WI38 (cell line): ENCODE measurements around the gene PLEKHG3.

Experiments used
- H3K4me3 ChIP-seq: 2 replicates; pipeline ENCODE4 v1.5.1; 2011; ENCODE audit warnings: low read depth, mild to moderate bottlenecking, control low read depth, low read length
- TF ChIP-seq, protein P1 (sequence below): IDR thresholded peaks from 2 replicates; pipeline ENCODE4 v1.5.1; 2012; ENCODE audit warnings: low read depth, mild to moderate bottlenecking, control low read depth, low read length

Gene PLEKHG3

GRCh38 chr14:64770751-64771150 is 66.5 kb downstream of the PLEKHG3 start:
- H3K4me3 ChIP-seq = no peak overlapping the region
- TF ChIP-seq, protein P1, sequence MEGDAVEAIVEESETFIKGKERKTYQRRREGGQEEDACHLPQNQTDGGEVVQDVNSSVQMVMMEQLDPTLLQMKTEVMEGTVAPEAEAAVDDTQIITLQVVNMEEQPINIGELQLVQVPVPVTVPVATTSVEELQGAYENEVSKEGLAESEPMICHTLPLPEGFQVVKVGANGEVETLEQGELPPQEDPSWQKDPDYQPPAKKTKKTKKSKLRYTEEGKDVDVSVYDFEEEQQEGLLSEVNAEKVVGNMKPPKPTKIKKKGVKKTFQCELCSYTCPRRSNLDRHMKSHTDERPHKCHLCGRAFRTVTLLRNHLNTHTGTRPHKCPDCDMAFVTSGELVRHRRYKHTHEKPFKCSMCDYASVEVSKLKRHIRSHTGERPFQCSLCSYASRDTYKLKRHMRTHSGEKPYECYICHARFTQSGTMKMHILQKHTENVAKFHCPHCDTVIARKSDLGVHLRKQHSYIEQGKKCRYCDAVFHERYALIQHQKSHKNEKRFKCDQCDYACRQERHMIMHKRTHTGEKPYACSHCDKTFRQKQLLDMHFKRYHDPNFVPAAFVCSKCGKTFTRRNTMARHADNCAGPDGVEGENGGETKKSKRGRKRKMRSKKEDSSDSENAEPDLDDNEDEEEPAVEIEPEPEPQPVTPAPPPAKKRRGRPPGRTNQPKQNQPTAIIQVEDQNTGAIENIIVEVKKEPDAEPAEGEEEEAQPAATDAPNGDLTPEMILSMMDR = no peak

GRCh38 chr14:64771161-64771560 is 66.9 kb downstream of the PLEKHG3 start:
- TF ChIP-seq, protein P1 = no peak
- H3K4me3 ChIP-seq = no peak overlapping the region

DNA sequence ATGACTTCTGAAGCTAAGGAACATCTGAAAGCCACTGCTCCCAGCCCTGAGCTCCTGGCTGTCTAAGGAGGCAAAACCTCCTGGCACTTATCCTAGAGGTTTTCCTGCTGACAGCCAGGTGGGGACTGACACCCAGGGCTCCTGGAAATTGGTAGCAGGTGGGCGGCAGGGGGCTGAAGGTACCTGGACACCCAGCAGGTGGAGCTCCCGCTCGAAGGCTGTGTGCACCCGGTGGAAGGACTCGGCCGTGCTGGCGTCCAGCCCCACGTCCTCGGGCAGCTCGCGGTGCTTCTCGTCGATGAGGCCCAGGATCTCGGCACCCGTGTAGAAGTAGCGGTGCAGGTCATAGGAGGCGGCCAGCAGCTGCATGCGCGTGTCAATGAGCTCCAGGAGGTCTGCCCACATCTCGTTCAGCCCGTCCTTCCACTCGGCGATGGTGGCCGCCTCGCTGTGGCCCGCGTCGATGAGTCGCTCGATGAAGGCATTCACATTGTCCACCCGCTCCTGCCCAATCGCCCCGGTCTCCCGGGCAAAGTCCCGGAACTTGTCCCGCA is 68.2 kb downstream of the PLEKHG3 start:
- TF ChIP-seq, protein P1 = no peak
- H3K4me3 ChIP-seq = no peak overlapping the region

GRCh38 chr14:64773046-64773445 is 68.8 kb downstream of the PLEKHG3 start:
- H3K4me3 ChIP-seq = no peak overlapping the region
- TF ChIP-seq, protein P1 = no peak

DNA sequence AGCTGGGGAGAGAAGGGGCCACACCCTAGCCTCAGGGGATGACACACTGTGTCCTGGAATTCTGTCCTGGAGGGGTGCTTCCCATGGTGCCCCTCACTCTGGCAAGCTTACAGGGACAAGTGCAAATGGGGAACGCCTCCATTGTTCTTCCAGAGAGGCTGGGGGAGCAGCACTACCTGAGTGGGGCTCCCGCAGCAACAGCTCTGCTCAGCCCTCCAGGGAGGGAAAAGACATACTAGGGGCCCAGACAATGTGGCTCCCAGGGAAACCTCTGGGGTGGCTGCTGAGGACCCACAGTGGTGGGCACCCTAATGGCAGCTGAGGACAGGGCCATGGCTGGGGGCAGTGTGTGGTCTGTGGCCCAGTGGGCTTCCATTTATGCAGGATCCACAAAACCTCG is 69.4 kb downstream of the PLEKHG3 start:
- TF ChIP-seq, protein P1 = no peak

GRCh38 chr14:64774272-64774671 is 70.0 kb downstream of the PLEKHG3 start:
- TF ChIP-seq, protein P1 = no peak
- no peak overlapping the region for H3K4me3 ChIP-seq

More for the DNA sequence above, 69.4 kb downstream of the PLEKHG3 start:
- no peak overlapping the region for H3K4me3 ChIP-seq

DNA sequence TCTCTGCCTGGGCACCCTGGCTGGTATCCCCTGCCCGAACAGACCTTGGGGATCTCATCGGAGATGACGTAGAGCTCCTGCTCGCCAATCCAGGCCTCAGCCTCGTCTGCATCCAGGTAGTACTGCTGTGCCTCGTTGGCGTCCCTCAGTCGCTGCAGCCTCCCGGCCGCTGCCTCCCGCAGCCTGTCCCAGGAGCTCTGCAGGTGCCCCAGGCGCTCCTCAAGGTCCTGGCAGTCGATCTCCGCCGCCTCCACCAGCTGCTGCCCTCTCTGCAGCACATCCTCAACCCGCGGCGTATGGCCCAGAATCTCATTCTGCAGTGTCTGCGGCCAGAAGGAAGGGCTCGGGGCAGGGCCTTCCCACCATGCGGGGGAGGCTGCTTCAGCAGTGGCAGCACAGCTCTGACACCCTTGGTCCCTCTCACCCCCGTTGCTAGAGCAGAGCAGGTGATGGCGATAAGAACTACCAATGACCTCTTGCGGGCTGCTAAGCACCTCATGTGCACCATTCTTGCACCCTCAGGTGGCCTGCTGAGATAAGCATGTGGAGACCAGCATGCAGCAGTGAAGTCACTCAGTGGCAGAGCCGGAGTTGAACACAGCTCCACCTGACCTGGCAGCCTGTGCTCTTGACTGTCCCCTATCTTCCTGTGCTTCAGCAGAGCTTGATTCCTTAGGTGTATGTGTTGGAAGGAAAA is 71.0 kb downstream of the PLEKHG3 start:
- H3K4me3 ChIP-seq = no peak overlapping the region
- TF ChIP-seq, protein P1 = no peak
